GM19035 (cell line): ENCODE measurements around the gene BSN.

Source experiments
- ATAC-seq: cut with Tn5 transposase; IDR thresholded peaks from one replicate; pipeline ENCODE4 v1.9.1; 2021; ENCODE audit not compliant: unreplicated experiment

BSN gene

GRCh38 chr3:49593041-49593440 lies 38.8 kb downstream of the BSN start:
- no peak for ATAC-seq

GRCh38 chr3:49600781-49601180 lies 46.5 kb downstream of the BSN start:
- ATAC-seq: no peak

GRCh38 chr3:49601358-49602048 lies 47.2 kb downstream of the BSN start:
- ATAC-seq: no peak

GRCh38 chr3:49602049-49602554 lies 47.8 kb downstream of the BSN start:
- no peak for ATAC-seq

- no peak for ATAC-seq
These were observed 48.7 kb downstream of the BSN start for GRCh38 chr3:49602877-49603411.

GRCh38 chr3:49606427-49606826 lies 52.1 kb downstream of the BSN start:
- ATAC-seq: no peak

GRCh38 chr3:49607105-49607591 lies 52.9 kb downstream of the BSN start:
- no peak for ATAC-seq

- ATAC-seq: no peak
These were observed 53.5 kb downstream of the BSN start for GRCh38 chr3:49607796-49608195.

- ATAC-seq: no peak
These were observed 55.0 kb downstream of the BSN start for GRCh38 chr3:49609314-49609713.

GRCh38 chr3:49609815-49610214 lies 55.5 kb downstream of the BSN start:
- ATAC-seq: no peak

GRCh38 chr3:49610666-49611280 lies 56.5 kb downstream of the BSN start:
- no peak for ATAC-seq

GRCh38 chr3:49611291-49611690 lies 57.0 kb downstream of the BSN start:
- ATAC-seq: no peak

GRCh38 chr3:49611719-49612118 lies 57.4 kb downstream of the BSN start:
- ATAC-seq: no peak

GRCh38 chr3:49614936-49615335 lies 60.7 kb downstream of the BSN start:
- ATAC-seq: no peak

GRCh38 chr3:49616061-49616460 lies 61.8 kb downstream of the BSN start:
- ATAC-seq: no peak

GRCh38 chr3:49616491-49616941 lies 62.2 kb downstream of the BSN start:
- no peak for ATAC-seq

- ATAC-seq: no peak
These were observed 63.2 kb downstream of the BSN start for GRCh38 chr3:49617390-49618013.

GRCh38 chr3:49618412-49618811 lies 64.1 kb downstream of the BSN start:
- ATAC-seq: no peak

GRCh38 chr3:49619649-49620048 lies 65.4 kb downstream of the BSN start:
- ATAC-seq: no peak

- ATAC-seq: no peak
These were observed 66.5 kb downstream of the BSN start for GRCh38 chr3:49620728-49621127.

- ATAC-seq: no peak
These were observed 68.8 kb downstream of the BSN start for GRCh38 chr3:49623071-49623470.

GRCh38 chr3:49625071-49625470 lies 70.8 kb downstream of the BSN start:
- no peak for ATAC-seq
